AG04449 (cell line): ENCODE measurements around the gene CDK4.

Source experiments
- CTCF ChIA-PET: fragments of 350-600 bp; formaldehyde crosslinking; extraction: SDS; loops from one replicate; lab custom pipeline; 2021; ENCODE audit warnings: antibody characterized with exemption; lab: Yijun Ruan, JAX
- POLR2A ChIA-PET: fragments of 400-600, 350-600 bp; formaldehyde crosslinking; extraction: SDS; loops from one replicate; lab custom pipeline; 2020; ENCODE audit warnings: antibody characterized with exemption, inconsistent platforms; lab: Yijun Ruan, JAX
- DNase-seq: peaks from one replicate; pipeline ENCODE4 v3.0.0-alpha.2; 2010; ENCODE audit warnings: low read depth, low spot score
- H3K4me3 ChIP-seq: 2 replicates; pipeline ENCODE4 v1.5.1; 2011; ENCODE audit warnings: low read depth, mild to moderate bottlenecking, control low read depth, low read length
- TF ChIP-seq, protein P1 (sequence below): IDR thresholded peaks from one replicate; pipeline ENCODE4 v1.5.1; 2011; ENCODE audit warnings: mild to moderate bottlenecking, moderate library complexity, low read length, control low read depth, inconsistent platforms; ENCODE audit not compliant: insufficient read depth; ENCODE audit errors: missing control alignments

The CDK4 gene

DNA sequence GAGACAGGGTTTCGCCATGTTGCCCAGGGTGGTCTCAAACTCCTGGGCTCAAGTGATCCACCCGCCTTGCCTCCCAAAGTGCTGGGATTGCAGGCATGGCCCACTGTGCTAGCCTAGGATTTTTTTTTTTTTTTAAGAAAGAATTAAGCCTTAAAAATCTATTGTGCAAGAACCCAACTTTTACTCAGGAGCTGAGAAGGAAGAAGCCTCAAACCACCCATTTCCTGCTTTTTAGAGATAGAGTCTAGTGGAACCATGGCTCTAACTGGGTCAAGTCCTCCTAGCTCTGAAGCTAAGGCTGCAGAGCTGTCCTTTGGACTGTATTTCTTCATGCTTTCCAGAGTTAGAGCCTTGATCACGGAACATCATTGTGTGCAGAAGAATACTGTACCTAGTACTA is 29.1 kb upstream of the CDK4 start:
- TF ChIP-seq, protein P1, sequence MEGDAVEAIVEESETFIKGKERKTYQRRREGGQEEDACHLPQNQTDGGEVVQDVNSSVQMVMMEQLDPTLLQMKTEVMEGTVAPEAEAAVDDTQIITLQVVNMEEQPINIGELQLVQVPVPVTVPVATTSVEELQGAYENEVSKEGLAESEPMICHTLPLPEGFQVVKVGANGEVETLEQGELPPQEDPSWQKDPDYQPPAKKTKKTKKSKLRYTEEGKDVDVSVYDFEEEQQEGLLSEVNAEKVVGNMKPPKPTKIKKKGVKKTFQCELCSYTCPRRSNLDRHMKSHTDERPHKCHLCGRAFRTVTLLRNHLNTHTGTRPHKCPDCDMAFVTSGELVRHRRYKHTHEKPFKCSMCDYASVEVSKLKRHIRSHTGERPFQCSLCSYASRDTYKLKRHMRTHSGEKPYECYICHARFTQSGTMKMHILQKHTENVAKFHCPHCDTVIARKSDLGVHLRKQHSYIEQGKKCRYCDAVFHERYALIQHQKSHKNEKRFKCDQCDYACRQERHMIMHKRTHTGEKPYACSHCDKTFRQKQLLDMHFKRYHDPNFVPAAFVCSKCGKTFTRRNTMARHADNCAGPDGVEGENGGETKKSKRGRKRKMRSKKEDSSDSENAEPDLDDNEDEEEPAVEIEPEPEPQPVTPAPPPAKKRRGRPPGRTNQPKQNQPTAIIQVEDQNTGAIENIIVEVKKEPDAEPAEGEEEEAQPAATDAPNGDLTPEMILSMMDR = no peak
- H3K4me3 ChIP-seq = no peak overlapping the region
- no peak for DNase-seq
- ChIA-PET CTCF (interaction anchor here (1.0 to 9.4 kb wide), 10 partner anchors 8 to 123 kb away, joined by 3 to 199 read pairs (median 4); partner anchors contain the start of genes CYP27B1, EEF1AKMT3 and METTL1), POLR2A (no interaction called here)

DNA sequence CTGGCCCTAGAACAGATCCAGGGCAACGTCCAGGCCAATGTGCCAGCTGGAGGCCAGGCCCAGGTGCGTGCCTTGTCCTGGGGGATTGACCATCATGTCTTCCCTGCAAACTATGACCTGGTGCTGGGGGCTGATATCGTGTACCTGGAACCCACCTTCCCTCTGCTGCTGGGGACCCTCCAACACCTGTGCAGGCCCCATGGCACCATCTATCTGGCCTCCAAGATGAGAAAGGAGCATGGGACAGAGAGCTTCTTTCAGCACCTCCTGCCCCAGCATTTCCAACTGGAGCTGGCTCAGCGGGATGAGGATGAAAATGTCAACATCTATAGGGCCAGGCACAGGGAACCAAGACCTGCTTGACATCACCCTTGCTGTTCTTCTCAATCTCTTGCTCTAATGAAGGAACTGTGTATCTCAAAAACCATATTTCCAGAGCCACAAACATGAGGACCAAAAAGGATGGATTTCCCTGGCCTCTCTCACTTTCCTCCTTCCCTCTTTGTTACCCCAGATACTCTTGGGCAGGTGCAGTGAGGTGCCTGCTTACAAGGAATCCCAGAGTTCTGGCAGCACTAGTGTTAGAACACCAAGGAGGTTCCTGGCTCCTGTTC is 28.3 kb upstream of the CDK4 start:
- POLR2A ChIA-PET = interaction anchor here (1.4 kb wide), 1 partner anchor 10 kb away, joined by 4 read pairs; no protein-coding TSS in a partner anchor

DNA sequence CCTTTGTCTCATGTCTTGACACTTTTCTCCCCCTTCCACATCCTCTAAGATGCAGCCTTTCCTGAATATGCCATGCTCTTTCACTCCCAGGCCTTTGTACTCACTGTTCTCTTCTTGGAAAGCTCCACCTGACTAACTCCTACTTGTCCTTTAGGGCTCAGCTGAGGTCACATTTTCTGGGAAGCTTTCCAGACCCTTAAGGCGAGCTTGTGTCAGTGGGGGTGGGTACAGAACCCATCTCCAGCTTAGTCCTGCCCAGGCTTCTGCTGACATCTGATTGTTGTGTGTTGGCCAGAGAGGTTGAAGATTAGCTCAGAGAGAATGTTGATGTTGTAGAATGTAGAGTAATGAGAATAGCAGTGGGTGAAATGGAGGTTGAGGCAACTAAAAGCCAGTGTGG is 27.6 kb upstream of the CDK4 start:
- DNase-seq = no peak
- CTCF ChIA-PET = interaction anchor here (0.8 to 2.2 kb wide), 14 partner anchors 10 to 196 kb away, joined by 3 to 15 read pairs (median 3); no protein-coding TSS in a partner anchor
- H3K4me3 ChIP-seq = no peak overlapping the region
- POLR2A ChIA-PET = interaction anchor here (1.4 kb wide), 1 partner anchor 11 kb away, joined by 4 read pairs; no protein-coding TSS in a partner anchor
- TF ChIP-seq, protein P1 = no peak

More for the DNA sequence above, 28.3 kb upstream of the CDK4 start:
- DNase-seq = no peak
- CTCF ChIA-PET = interaction anchor here (0.9 to 9.4 kb wide), 11 partner anchors 7 to 197 kb away, joined by 3 to 199 read pairs (median 4); partner anchors contain the start of genes EEF1AKMT3 and METTL1
- no peak overlapping the region for H3K4me3 ChIP-seq
- TF ChIP-seq, protein P1 = no peak

DNA sequence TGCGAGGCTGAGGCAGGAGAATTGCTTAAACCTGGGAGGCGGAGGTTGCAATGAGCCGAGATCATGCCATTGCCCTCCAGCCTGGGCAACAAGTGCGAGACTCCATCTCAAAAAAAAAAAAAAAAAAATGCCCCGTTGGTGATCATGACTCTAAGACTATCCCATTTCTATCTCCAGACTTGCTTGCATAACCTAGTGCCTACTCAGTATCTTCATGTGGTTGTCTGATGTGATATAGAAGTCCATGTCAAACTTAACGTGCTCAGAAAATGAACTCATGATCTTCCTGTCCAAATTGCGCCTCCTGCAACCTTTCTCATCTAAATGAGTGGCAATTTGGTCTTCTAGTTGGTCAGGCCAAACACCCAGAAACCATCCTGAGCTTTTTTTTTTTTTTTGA is 25.8 kb upstream of the CDK4 start:
- TF ChIP-seq, protein P1 = no peak

GRCh38 chr12:57777367-57777766 is 25.3 kb upstream of the CDK4 start:
- ChIA-PET POLR2A (no interaction called here), CTCF (interaction anchor here (0.7 to 4.0 kb wide), 3 partner anchors 9 to 127 kb away, joined by 3 to 12 read pairs (median 4); partner anchors contain the start of gene CYP27B1)
- H3K4me3 ChIP-seq = no peak overlapping the region
- DNase-seq = no peak
- TF ChIP-seq, protein P1 = no peak

More for the DNA sequence above, 25.8 kb upstream of the CDK4 start:
- H3K4me3 ChIP-seq = no peak overlapping the region
- CTCF ChIA-PET = interaction anchor here (0.8 to 4.0 kb wide), 5 partner anchors 21 to 126 kb away, joined by 3 to 15 read pairs (median 3); no protein-coding TSS in a partner anchor
- POLR2A ChIA-PET = no interaction called here
- no peak for DNase-seq

DNA sequence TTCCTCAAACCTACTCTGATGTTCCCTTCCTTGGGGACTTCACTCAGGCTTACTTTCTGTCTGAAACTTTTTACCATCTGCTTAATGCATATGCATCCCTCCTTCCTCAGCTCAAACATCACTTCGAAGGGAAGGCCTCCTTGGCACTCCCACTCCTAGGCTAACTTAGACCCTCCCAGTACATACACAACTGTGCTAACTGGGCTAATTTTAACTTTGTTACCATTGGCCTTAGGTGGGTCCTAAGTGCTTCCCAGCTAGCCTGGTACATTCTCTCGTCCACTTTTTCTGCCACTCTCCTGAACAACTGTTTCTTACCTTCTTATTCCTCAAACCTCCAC is 24.1 kb upstream of the CDK4 start:
- TF ChIP-seq, protein P1 = no peak
- no peak for DNase-seq
- ChIA-PET CTCF (interaction anchor here (0.7 to 4.0 kb wide), 4 partner anchors 10 to 128 kb away, joined by 3 to 12 read pairs (median 4); partner anchors contain the start of gene CYP27B1), POLR2A (no interaction called here)
- no peak overlapping the region for H3K4me3 ChIP-seq
